GM19351 (cell line): ENCODE results near the gene FARP2.
"Not testable (repeated sequence)": the region's sequence is repeated elsewhere in the genome, so short reads cannot be mapped to it uniquely, and the experiment has no call there.

Experiments used
- ATAC-seq: cut with Tn5 transposase; IDR thresholded peaks from one replicate; pipeline ENCODE4 v1.9.1; 2021; ENCODE audit warnings: mild to moderate bottlenecking, moderate library complexity; ENCODE audit not compliant: unreplicated experiment

FARP2 gene

GRCh38 chr2:241453919-241454318 lies 97.8 kb downstream of the FARP2 start:
- ATAC-seq = not testable (repeated sequence)

- no peak for ATAC-seq
Observed at GRCh38 chr2:241454837-241455485, 98.9 kb downstream of the FARP2 start.

- no peak for ATAC-seq
Observed at GRCh38 chr2:241456546-241456945, 100.5 kb downstream of the FARP2 start.

GRCh38 chr2:241458687-241459086 lies 102.6 kb downstream of the FARP2 start:
- ATAC-seq = no peak

GRCh38 chr2:241459520-241459919 lies 103.4 kb downstream of the FARP2 start:
- no peak for ATAC-seq

GRCh38 chr2:241460631-241461030 lies 104.5 kb downstream of the FARP2 start:
- ATAC-seq = no peak

- ATAC-seq = no peak
Observed at GRCh38 chr2:241461693-241462677, 105.9 kb downstream of the FARP2 start.

- ATAC-seq = no peak
Observed at GRCh38 chr2:241463276-241464135, 107.4 kb downstream of the FARP2 start.

GRCh38 chr2:241465543-241465942 lies 109.5 kb downstream of the FARP2 start:
- ATAC-seq = no peak

GRCh38 chr2:241466230-241466629 lies 110.1 kb downstream of the FARP2 start:
- ATAC-seq = no peak

- ATAC-seq = no peak
Observed at GRCh38 chr2:241467777-241468475, 111.8 kb downstream of the FARP2 start.

- no peak for ATAC-seq
Observed at GRCh38 chr2:241468476-241468781, 112.3 kb downstream of the FARP2 start.

GRCh38 chr2:241469746-241470145 lies 113.7 kb downstream of the FARP2 start:
- no peak for ATAC-seq

- ATAC-seq = no peak
Observed at GRCh38 chr2:241473399-241473798, 117.3 kb downstream of the FARP2 start.

- ATAC-seq = no peak
Observed at GRCh38 chr2:241475267-241475666, 119.2 kb downstream of the FARP2 start.

- ATAC-seq = no peak
Observed at GRCh38 chr2:241478166-241478565, 122.1 kb downstream of the FARP2 start.

- ATAC-seq = no peak
Observed at GRCh38 chr2:241479026-241479898, 123.2 kb downstream of the FARP2 start.

- ATAC-seq = no peak
Observed at GRCh38 chr2:241481687-241482086, 125.6 kb downstream of the FARP2 start.

GRCh38 chr2:241482126-241482955 lies 126.3 kb downstream of the FARP2 start:
- ATAC-seq = no peak
